Islet of Langerhans (tissue), 1 donor: ENCODE results near the gene PTK7.

Experiments
- FAIRE-seq: peaks from one replicate; lab custom pipeline; 2011; peaks lifted over from hg19 to GRCh38; lab: Jason Lieb, UNC

The PTK7 gene

DNA sequence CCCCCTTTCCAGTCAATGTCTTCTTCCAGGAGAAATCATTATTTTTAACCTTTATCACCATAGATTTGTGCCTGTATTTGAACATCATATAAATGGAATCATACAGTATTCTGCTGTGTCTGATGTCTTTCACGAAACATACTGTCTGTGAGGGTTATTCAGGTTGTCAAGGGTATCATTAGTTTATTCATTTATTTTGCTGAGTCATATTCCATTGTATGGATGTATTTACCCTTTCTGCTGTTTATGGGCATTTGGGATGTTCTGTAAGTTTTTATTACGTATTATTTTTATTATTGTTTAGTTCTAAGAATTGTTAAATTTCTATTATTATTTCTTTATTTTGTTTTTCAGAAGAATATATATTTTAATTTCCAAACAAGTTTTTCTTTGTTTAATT lies 131.2 kb downstream of the PTK7 start:
- no peak for FAIRE-seq
